ENCODE results near the gene RPS6KB2.

GRCh38 chr11:67416416-67417335, 11.6 kb upstream of the RPS6KB2 start:
- TF ChIP-seq CTCF (IDR thresholded peaks at IDR 0.05) (no peak), POLR2AphosphoS5 (IDR thresholded peaks at IDR 0.05) (no peak), POLR2A (IDR thresholded peaks at IDR 0.05) (no peak), EP300 (IDR thresholded peaks at IDR 0.05) (no peak)
